Measurements from ENCODE around the gene RAD51B. TPM values are rescaled to one million over a fixed set of nuclear protein-coding genes. Genes with fewer than 3 reads are reported as not detected.

RAD51B gene
- polyA plus RNA-seq, 3 donors: 3.6 to 11.6 (median 9.4) TPM

- Mint-ChIP-seq H3K9me3 (peaks cover 0 to 2% (median 0%) of the 10 kb centered on the region in 7 donors), H3K27me3 (ENCODE audit: low read depth in 3 of 3) (peaks cover 3% of the 10 kb centered on the region in 3 donors), H3K36me3 (no peaks in the 10 kb centered on the region), H3K27ac (peak overlapping the region in 1 of 7 donors; percentile 63), H3K4me3 (no peak overlapping the region), H3K4me1 (peaks cover 24% of the 10 kb centered on the region)
- H3K4me2 ChIP-seq (replicated peaks; ENCODE audit: extremely low read depth, low read length, poor library complexity, severe bottlenecking): no peak overlapping the region
- no peaks in the 10 kb centered on the region for H3K79me2 ChIP-seq (ENCODE audit: insufficient read depth, low read length)
- no peak for TF ChIP-seq CTCF (IDR thresholded peaks at IDR 0.05)
- no peaks in the 10 kb centered on the region for H3K27me3 ChIP-seq (ENCODE audit: control insufficient read depth in 2 of 2, insufficient read depth in 2 of 2, low read length in 2 of 2)
- no CpG with 5 or more reads among the region's 4 CpGs for WGBS (ENCODE audit: insufficient coverage)
- no peaks in the 10 kb centered on the region for H4K20me1 ChIP-seq (ENCODE audit: insufficient read depth, low read length)
- no peak overlapping the region for H3K27ac ChIP-seq (ENCODE audit: low read depth in 1 of 2, low read length in 2 of 2)
- no peak overlapping the region for H3K4me3 ChIP-seq (replicated peaks in 1 of 3; ENCODE audit: low read depth in 2 of 3, low read length in 3 of 3)
- H3K4me1 ChIP-seq (ENCODE audit: control insufficient read depth in 1 of 2, insufficient read depth in 2 of 2, low read length in 2 of 2): peaks cover 14 to 18% of the 10 kb centered on the region in 2 donors
- no peaks in the 10 kb centered on the region for H3K36me3 ChIP-seq (replicated peaks in 1 of 2; ENCODE audit: control insufficient read depth in 1 of 2, insufficient read depth in 2 of 2, low read length in 2 of 2)
- no peak overlapping the region for H3K9ac ChIP-seq (ENCODE audit: insufficient read depth, low read length, poor library complexity, severe bottlenecking)
- no peak for DNase-seq
- no peak overlapping the region for H2AFZ ChIP-seq (ENCODE audit: insufficient read depth, low read depth, low read length, poor library complexity, severe bottlenecking)
- H3K9me3 ChIP-seq (replicated peaks in 1 of 2; ENCODE audit: control insufficient read depth in 1 of 2, insufficient read depth in 1 of 2, low read length in 2 of 2): no peaks in the 10 kb centered on the region
- intact Hi-C loops (cut with micrococcal nuclease): no loop called here
Observed at GRCh38 chr14:68514608-68515194, 695.1 kb downstream of the RAD51B start.

GRCh38 chr14:68516342-68516741, 696.8 kb downstream of the RAD51B start:
- Histone ChIP-seq H3K4me1 (ENCODE audit: control insufficient read depth in 1 of 2, insufficient read depth in 2 of 2, low read length in 2 of 2) (peaks cover 14 to 18% of the 10 kb centered on the region in 2 donors), H4K20me1 (ENCODE audit: insufficient read depth, low read length) (no peaks in the 10 kb centered on the region), H3K9me3 (replicated peaks in 1 of 2; ENCODE audit: control insufficient read depth in 1 of 2, insufficient read depth in 1 of 2, low read length in 2 of 2) (no peaks in the 10 kb centered on the region), H3K36me3 (replicated peaks in 1 of 2; ENCODE audit: control insufficient read depth in 1 of 2, insufficient read depth in 2 of 2, low read length in 2 of 2) (no peaks in the 10 kb centered on the region), H3K4me3 (replicated peaks in 1 of 3; ENCODE audit: low read depth in 2 of 3, low read length in 3 of 3) (no peak overlapping the region), H3K27me3 (ENCODE audit: control insufficient read depth in 2 of 2, insufficient read depth in 2 of 2, low read length in 2 of 2) (no peaks in the 10 kb centered on the region), H2AFZ (ENCODE audit: insufficient read depth, low read depth, low read length, poor library complexity, severe bottlenecking) (no peak overlapping the region), H3K79me2 (ENCODE audit: insufficient read depth, low read length) (no peaks in the 10 kb centered on the region), H3K27ac (ENCODE audit: low read depth in 1 of 2, low read length in 2 of 2) (no peak overlapping the region), H3K9ac (ENCODE audit: insufficient read depth, low read length, poor library complexity, severe bottlenecking) (no peak overlapping the region), H3K4me2 (replicated peaks; ENCODE audit: extremely low read depth, low read length, poor library complexity, severe bottlenecking) (no peak overlapping the region)
- Mint-ChIP-seq H3K9me3 (peaks cover 0 to 2% (median 0%) of the 10 kb centered on the region in 7 donors), H3K4me3 (no peak overlapping the region), H3K36me3 (no peaks in the 10 kb centered on the region), H3K27ac (no peak overlapping the region), H3K27me3 (ENCODE audit: low read depth in 3 of 3) (peaks cover 0 to 3% (median 3%) of the 10 kb centered on the region in 3 donors), H3K4me1 (peaks cover 28% of the 10 kb centered on the region)
- no peak for DNase-seq
- intact Hi-C loops (cut with micrococcal nuclease): no loop called here
- no peak for TF ChIP-seq CTCF (IDR thresholded peaks at IDR 0.05)
- no CpG with 5 or more reads among the region's 4 CpGs for WGBS (ENCODE audit: insufficient coverage)
